Mucosa of descending colon (tissue), 3 donors: ENCODE data around the gene CLMN. TPM values are rescaled to one million over a fixed set of nuclear protein-coding genes. Genes with fewer than 3 reads are reported as not detected.
"Not testable (repeated sequence)": the region's sequence is repeated elsewhere in the genome, so short reads cannot be mapped to it uniquely, and the experiment has no call there.

Source experiments
- ATAC-seq: fragments of 200-7000 bp; cut with Tn5 transposase; one replicate; pipeline ENCODE4 v1.9.1; 2020; ENCODE audit warnings: mild to moderate bottlenecking, moderate library complexity
- DNase-seq, 3 donors: peaks; one replicate each; pipeline ENCODE4 v3.0.0-alpha.2; 2020
- H3K36me3 ChIP-seq: fragments of 200-600 bp; one replicate; pipeline ENCODE4 v1.8.0; 2021; ENCODE audit warnings: low read depth, mild to moderate bottlenecking
- H3K4me1 ChIP-seq: fragments of 200-600 bp; one replicate; pipeline ENCODE4 v1.8.0; 2021; ENCODE audit warnings: low read depth, mild to moderate bottlenecking
- H3K4me3 ChIP-seq: fragments of 200-600 bp; one replicate; pipeline ENCODE4 v1.8.0; 2021; ENCODE audit warnings: mild to moderate bottlenecking
- H3K9me3 ChIP-seq: fragments of 200-600 bp; one replicate; pipeline ENCODE4 v1.8.0; 2021; ENCODE audit warnings: mild to moderate bottlenecking
- CTCF ChIP-seq: fragments of 200-600 bp; IDR thresholded peaks from one replicate; pipeline ENCODE4 v1.8.0; 2022; ENCODE audit warnings: antibody characterized with exemption, mild to moderate bottlenecking
- intact Hi-C, 2 donors: fragments of 100-400 bp; cut with DNase I in 1 of 2; cut with micrococcal nuclease in 1 of 2; formaldehyde crosslinking; loops; one replicate each; pipeline versions ENCODE4 v1.11.0 to v1.11.1; 2022; cut with DNase I, micrococcal nuclease
- total RNA-seq, 3 donors: library from RNA; stranded (reverse); fragmentation: NEBNext Ultra II Directional in 2 of 3; extraction: Animal tissue kit (Norgen Biotek cat#: 25700) in 2 of 3; gene quantifications; one replicate each; pipeline versions ENCODE4 v1.2.1 to v1.2.4, GENCODE V29; 2021 to 2023
- donor health status: DM: no; HTN: no; CAD: no; lungs with moderate emphysema.
- donor health status: DM: no; HTN: no; CAD: no.
- donor health status: DM: no; HTN: yes; CAD: no.

CLMN gene
- total RNA-seq, 3 donors from 2014 or later = 73.7 to 200 (median 132) TPM

- H3K4me3 ChIP-seq = no peak overlapping the region
- H3K9me3 ChIP-seq = no peaks in the 10 kb centered on the region
- H3K36me3 ChIP-seq = peaks cover 6% of the 10 kb centered on the region
- no peak for DNase-seq
- no peak for ATAC-seq
- no peak for TF ChIP-seq CTCF
- intact Hi-C loops = no loop called here
- H3K4me1 ChIP-seq = no peaks in the 10 kb centered on the region
Observed at GRCh38 chr14:95204705-95205104, 115.0 kb downstream of the CLMN start.

GRCh38 chr14:95201745-95202144 is 118.0 kb downstream of the CLMN start:
- H3K9me3 ChIP-seq, intact Hi-C loops, DNase-seq, H3K4me1 ChIP-seq, ATAC-seq, H3K36me3 ChIP-seq, H3K4me3 ChIP-seq: not testable (repeated sequence)

GRCh38 chr14:95200404-95200803 is 119.3 kb downstream of the CLMN start:
- H3K36me3 ChIP-seq = peaks cover 6% of the 10 kb centered on the region
- H3K9me3 ChIP-seq = no peaks in the 10 kb centered on the region
- no peak overlapping the region for H3K4me3 ChIP-seq
- no peaks in the 10 kb centered on the region for H3K4me1 ChIP-seq
- DNase-seq (no peak), ATAC-seq (no peak)
- intact Hi-C loops = no loop called here
- TF ChIP-seq CTCF = no peak

- intact Hi-C loops = no loop called here
- no peaks in the 10 kb centered on the region for H3K4me1 ChIP-seq
- no peak overlapping the region for H3K4me3 ChIP-seq
- H3K9me3 ChIP-seq = no peaks in the 10 kb centered on the region
- peaks cover 6% of the 10 kb centered on the region for H3K36me3 ChIP-seq
- no peak for TF ChIP-seq CTCF
- ATAC-seq = no peak
- no peak for DNase-seq
Observed at GRCh38 chr14:95199298-95199983, 120.3 kb downstream of the CLMN start.

GRCh38 chr14:95198320-95198719 is 121.4 kb downstream of the CLMN start:
- no peaks in the 10 kb centered on the region for H3K9me3 ChIP-seq
- intact Hi-C loops = no loop called here
- no peak for DNase-seq
- H3K36me3 ChIP-seq = peaks cover 6% of the 10 kb centered on the region
- no peak for TF ChIP-seq CTCF
- no peaks in the 10 kb centered on the region for H3K4me1 ChIP-seq
- no peak overlapping the region for H3K4me3 ChIP-seq
- no peak for ATAC-seq

GRCh38 chr14:95197551-95197950 is 122.2 kb downstream of the CLMN start:
- ATAC-seq (peak; percentile 50), DNase-seq (peak in 1 of 3 donors; percentile 37)
- peaks cover 2% of the 10 kb centered on the region for H3K36me3 ChIP-seq
- no peaks in the 10 kb centered on the region for H3K9me3 ChIP-seq
- H3K4me3 ChIP-seq = no peak overlapping the region
- intact Hi-C loops = no loop called here
- no peaks in the 10 kb centered on the region for H3K4me1 ChIP-seq
- no peak for TF ChIP-seq CTCF
